DMS153 treated with DMSO at 0.1 percent for 48 hours (cell line): ENCODE results near the gene MID2.
"Not testable (repeated sequence)": the region's sequence is repeated elsewhere in the genome, so short reads cannot be mapped to it uniquely, and the experiment has no call there.

Source experiments
- DNase-seq: peaks from one replicate; lab custom pipeline; 2025; ENCODE audit not compliant: unreplicated experiment; lab: John Stamatoyannopoulos, UW

The MID2 gene

DNA sequence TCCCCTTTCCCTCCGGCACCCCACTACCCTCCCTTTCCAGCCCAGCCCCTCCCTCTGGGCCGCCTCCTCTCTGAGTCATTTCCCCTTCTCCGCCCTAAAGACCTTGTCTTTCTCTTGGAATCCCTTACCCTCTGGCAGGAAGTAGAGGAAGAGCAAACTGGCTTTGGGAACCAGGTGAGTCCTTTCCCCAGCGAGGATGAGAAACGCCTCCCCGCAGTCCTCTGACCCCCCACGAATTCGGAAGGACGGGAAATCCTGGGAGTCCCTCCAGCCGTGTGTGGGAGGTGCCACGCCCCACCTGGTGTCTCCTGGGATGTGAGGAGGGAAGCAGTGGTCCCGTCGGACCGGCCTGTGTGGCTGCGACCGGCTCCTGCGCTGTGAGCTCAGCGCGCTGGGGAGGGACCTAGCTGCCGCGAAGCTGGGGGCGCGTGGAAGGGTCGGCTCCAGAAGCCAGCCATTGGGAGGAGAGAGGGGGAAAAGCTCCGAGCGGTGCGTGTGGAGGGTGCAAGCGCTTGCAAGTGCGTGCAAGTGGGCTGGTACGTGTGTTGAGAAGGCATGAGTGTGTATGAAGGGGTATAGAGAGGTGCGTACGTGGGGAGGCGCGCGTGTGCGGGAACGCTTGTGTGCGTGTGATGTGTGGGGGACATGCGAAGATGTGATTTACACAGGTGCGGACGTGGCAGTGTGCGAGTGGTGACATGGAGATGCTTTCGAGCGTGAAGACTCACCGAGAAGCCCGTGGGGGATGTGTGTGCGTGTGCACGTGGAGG, 110.2 kb downstream of the MID2 start:
- DNase-seq, result no peak

DNA sequence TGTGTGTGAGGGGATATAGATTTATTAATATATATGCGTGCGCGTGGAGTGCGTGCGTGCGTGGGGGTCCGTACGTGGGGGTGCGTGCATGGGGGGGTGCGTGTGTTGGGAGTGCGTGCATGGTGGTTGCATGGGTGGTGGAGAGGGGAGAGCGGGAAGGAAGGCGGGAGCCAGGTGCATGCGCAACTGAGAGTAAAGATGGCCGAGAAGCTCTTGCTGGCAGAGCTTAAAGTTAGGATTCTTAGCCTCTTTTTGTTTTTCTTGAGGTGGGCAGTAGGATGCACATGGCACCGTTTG, 110.7 kb downstream of the MID2 start:
- DNase-seq, result no peak

DNA sequence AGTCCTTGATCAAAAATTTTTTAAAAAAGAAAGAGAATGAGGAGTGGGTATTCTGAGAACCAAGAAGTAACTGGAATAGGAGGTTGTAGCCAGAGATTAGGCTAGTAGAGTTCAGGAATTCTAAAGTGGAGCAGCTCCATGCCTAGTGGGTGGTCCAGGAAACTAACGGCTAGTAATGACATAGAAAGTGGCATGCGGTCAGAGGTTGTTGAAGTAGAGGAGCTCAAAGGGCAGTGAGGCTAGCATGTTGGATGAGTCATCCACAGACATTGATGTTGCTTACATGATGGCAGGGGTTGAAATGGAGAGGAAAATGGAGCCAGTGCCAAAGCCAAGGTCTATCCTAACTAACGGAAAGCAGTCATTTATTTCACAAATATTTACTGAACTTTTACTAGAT, 114.4 kb downstream of the MID2 start:
- no peak for DNase-seq

DNA sequence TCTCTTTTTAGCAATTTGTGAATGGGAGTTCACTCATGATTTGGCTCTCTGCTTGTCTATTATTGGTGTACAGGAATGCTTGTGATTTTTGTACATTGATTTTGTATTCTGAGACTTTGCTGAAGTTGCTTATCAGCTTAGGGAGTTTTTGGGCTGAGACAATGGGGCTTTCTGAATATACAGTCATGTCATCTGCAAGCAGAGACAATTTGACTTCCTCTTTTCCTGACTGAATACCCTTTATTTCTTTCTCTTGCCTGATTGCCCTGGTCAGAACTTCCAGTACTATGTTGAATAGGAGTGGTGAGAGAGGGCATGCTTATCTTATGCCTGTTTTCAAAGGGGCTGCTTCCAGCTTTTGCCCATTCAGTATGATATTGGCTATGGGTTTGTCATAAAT, 129.7 kb downstream of the MID2 start:
- DNase-seq, result not testable (repeated sequence)

DNA sequence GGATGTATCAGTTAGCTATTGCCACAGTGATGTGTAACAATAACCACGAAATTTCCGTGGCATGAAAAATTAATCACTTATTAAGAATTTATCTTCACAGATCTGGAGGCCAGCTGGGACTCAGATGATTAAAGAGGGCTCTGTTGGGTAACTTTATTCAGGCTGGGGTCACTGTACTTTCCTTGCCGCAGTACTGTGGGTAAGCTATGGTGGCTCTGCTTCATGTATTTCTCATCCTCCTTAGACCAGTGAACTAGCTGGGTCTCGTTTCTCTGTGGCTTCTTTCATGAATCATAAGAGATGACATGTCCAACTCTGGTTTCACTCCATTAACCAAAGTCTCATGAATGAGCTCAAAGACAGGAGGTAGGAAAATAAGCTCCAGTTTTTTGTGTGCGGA, 143.0 kb downstream of the MID2 start:
- no peak for DNase-seq

DNA sequence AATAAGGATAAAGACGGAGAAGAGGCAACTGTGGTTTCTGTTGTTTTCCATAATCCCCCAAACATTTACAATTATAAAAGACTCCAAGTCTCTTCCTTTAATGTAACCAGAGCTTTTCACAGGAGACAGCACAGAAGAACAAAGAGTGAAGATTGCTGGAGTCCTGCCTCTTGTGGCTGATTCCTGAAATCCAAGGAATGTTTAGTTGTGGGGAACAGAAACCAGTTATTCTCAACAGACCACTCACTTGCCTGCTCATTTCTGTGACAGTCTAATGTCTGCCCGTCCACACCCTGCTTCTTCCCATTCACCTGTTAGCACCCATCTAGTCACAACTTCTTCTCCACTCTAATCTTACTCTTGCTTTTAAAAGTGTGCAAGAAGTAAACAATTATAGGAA, 144.4 kb downstream of the MID2 start:
- no peak for DNase-seq

DNA sequence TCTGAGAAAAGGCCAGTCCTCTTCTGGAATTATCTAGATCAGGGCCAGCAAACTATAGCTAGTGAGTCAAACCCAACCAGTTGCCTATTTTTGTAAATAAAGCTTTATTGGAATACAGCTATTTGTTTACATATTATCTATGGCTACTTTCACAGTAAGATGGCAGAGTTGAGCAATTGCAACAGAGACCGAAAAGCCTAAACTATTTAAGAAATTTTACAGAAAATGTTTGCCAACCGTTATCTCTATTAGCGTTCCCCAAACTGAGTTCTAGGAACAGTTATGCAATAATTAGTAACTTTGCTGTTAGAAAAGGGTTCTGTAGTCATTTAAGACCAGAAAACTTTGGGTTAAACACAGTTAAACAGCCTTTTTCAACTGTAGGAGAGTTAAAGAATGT, 146.0 kb downstream of the MID2 start:
- DNase-seq, result no peak
